HG03045 (cell line): ENCODE data around the gene CELF4.
"Not testable (repeated sequence)": the region's sequence is repeated elsewhere in the genome, so short reads cannot be mapped to it uniquely, and the experiment has no call there.

ENCODE experiments used
- ATAC-seq: cut with Tn5 transposase; IDR thresholded peaks from one replicate; pipeline ENCODE4 v1.9.1; 2021; ENCODE audit warnings: mild to moderate bottlenecking, moderate library complexity; ENCODE audit not compliant: unreplicated experiment

Gene CELF4

DNA sequence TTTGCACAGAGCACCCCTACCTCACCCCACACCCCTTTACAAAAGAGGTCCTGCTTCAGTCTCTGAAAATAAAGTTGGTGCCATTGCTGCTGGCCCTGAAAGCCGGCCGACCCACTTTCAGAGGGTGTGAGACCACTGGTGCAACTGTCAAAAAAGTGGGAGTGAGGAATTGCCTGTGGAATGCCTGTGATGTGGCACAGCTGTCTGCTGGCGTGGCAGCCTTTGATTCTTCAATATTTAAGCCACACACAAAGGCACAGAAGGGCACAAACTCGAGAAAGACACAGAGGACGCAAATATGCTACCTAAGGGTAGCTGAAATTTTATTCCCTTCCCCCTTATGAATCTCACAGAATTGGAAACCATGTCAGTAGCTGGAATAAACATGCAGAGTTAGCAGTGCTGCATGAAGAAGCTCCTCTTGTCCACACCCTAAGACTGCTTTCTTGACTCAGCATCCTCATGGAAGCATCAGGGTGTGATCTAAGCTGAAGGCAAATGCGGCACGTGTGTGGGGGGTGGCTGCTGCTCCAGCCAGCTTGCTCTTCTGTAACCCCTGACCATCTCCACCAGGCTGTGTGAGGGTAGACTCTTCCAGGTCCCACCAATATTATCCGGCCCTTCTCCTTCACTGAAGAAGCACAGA, 92.3 kb downstream of the CELF4 start:
- no peak for ATAC-seq

DNA sequence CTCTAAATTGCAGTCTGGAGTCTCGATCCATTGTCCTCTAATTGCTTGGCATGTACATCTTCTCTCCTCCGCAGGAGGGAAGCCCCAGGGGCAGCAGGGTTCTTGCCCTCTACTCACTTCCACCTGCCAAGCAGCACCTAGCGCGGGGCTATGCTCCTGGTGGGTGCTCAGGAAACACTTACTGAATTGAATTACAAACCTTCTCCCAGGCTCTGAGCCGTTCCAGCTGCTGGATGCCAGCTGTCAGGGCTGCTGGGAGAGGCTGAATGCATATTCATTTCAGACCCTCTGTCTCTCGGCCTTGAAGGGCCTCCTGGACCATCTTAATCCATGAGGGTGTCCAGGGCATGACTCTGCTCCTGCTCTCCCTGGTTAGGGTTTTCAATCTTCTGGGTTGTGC, 94.0 kb downstream of the CELF4 start:
- ATAC-seq, result no peak

DNA sequence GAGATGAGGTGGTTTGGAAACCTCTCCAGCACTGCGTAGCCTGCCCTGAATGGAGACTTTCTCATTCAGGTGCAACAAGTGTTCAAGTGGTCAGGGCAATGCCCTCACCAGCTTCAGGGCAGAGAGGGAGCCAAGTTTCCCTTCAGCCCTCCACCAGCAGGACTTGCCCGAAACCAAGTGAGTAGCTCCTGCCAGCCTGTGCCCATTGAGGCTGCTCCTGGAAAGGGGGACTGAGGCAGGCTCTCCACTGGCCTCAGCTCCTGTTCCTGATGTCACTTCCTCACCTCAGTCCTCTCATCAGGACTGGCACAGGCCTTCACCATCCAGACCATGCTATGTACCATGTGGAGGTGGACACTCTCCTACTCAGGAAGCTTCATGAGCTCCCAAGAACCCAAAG, 94.6 kb downstream of the CELF4 start:
- ATAC-seq, result no peak

DNA sequence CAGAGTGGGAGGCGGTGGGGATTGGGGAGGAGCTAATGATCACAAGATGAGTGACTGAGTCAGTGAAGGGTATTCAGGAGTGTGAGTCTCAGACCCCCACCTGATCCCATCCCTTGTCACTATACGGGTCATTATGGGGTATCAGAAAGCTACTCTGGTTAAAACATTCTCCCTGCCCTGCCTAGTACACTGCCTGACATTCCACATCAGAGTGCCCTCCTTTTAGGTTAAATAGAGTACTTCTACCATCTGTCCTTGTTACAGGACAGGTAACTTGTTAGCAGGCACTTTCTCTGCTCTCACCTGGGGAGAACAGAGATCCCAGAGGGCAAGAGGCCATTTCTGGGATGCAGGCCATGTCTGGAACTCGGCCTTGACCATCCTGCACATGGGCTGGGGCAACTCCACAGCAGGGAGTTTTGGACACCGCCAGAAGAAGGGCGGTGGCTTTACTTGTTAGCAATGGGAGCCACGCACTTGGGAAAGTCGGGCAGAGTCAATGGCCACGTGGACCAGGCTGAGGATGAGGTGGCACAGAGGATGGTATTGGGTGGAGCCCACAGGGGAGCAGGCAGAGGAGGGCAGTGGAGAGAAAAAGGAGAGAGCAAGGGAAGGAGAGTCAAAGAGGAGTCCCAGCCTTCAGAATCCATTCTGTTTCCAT, 98.5 kb downstream of the CELF4 start:
- ATAC-seq, result no peak

DNA sequence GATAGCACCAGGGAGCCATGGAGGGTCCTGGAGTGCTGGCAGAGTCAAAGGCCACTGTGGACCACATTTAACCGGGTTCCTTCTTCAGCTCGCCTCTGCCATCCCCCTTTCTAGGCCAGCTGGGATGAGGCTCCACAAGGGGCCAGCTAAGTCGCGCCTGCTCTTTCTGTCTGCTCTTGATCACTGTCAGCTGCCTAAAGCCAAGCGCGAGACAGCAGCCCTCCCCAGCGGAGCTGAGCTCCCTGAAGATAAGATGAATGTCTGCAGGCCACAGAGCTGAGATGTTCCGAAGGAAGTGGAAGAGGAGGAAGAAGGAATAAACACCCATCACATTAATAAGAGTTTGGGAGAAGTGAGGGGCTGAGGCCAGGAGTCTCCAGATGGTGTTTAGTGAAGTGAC, 99.6 kb downstream of the CELF4 start:
- no peak for ATAC-seq

DNA sequence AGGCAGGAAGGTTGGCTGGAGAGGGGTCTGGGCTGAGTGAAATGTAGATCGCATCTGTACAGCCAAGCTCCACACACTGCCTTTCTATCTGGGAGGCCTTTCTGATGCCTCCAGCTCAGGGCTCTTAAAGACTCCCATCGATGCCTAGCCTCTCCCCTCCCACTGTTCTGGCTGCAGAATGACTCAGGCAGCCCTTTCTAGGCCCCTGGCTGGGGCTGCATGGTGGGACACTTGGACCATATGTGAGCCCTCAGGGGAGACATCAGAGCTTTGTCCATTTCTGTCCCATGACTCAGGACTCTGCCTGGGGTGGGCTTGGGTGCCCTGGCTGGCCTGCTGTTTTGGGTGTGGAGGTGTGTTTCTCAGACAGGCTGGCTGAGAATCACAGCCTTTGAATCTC, 101.3 kb downstream of the CELF4 start:
- ATAC-seq, result no peak

DNA sequence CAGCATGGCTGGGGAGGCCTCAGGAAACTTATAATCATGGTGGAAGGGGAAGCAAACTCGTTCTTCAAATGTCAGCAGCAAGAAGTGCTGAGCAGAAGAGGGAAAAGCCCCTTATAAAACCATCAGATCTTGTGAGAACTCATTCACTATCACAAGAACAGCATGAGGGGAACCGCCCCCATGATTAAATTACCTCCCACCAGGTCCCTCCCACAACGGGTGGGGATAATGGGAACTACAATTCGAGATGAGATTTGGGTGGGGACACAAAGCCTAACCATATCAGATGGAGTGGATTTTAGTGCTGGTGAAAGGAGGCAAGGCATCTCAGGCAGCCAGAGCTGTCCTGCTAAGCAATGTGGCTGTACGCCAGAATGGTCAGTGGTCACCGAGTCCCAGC, 104.3 kb downstream of the CELF4 start:
- ATAC-seq, result not testable (repeated sequence)

DNA sequence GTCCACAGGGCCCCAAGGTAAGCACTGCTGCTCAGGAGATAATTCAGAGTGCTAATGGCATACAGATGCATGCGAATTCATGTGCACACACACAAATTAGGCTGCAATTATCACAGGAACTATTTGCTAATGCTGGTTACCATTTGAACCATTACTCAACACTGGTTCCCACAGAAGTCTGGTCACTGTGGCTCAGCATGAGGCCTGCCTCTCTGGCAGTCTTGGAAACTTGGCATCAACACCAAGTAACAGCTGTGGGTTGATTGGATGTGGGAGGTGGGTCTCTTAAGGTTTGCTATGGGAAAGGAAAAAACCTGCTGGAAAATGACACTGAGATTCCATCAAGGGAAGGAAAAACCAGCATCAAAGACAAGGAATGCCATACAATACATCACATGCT, 105.0 kb downstream of the CELF4 start:
- no peak for ATAC-seq

DNA sequence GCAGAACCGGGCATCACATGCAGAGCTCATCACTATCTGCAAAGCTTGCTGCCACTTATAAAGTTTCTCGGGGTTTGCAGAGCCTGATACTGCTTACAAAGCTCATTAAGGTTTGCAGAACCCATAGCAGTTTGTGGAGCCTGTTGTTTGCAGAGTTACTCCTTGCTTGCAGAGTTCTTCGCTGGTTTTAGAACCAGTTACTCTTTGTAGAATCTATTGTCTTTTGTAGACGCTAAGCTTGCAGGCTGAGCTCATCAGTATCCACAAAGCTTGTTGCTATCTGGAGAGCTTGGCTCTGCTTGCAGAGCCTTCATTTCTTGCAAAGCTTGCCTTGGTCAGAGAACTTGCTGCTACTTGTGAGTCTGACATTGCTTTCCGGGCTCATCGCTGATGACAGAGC, 106.9 kb downstream of the CELF4 start:
- no peak for ATAC-seq

DNA sequence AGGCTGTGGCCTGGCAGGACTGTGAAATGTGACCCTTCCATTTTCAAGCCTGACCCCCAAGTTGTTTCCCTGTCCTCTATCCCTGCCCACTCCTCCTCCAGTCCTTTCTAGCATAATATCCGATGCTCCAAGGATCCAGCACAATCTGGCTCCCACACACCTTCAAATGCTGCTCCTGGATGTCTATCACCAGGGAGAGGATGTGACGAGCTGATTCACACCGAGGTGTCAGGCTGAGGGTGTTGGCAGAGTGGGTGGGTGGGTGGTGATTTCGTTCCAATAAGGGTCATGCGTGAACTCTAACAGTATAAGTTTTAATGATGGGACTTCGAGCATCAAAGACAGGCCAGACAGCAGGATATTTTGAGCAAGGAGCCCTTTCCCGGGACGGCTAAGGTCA, 107.8 kb downstream of the CELF4 start:
- no peak for ATAC-seq

DNA sequence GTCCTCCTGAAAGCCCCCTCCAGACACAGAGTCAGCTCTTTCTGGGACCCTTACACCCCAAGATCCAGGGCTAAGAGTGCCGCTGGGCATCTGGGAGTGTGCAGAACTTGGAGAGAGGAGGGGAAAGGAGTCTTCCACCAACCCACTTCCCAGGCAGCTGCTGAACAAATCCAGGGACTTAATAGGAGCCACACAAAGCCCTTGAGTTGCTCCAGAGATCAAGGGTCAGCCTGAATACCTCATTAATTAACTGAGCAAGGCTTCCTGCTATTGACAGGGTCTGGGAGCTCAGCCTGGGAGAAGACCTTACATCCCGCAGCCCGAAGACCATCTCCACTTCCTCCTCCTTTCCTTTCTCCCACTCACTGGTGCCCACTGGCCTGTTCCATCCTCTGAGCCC, 108.3 kb downstream of the CELF4 start:
- no peak for ATAC-seq

DNA sequence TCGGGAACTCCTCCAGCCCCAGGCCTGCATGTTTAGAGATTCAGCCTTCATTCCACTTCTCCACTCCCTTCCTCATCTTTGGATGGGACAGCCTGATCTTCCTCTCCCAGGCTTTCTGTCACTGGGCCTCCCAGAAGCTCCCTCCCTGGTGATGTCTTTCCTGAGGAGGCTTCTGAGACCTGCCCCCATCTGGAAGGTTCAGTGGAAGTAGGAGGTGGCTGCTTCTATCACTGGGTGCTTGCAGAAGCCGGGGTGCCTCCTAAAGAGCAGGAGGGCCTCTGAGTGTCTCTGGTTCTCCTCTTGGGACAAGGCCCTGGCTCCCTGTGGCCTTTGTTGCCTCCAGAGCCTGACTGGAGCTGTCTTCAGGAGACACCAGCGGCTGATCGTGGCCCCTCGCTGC, 108.7 kb downstream of the CELF4 start:
- no peak for ATAC-seq

DNA sequence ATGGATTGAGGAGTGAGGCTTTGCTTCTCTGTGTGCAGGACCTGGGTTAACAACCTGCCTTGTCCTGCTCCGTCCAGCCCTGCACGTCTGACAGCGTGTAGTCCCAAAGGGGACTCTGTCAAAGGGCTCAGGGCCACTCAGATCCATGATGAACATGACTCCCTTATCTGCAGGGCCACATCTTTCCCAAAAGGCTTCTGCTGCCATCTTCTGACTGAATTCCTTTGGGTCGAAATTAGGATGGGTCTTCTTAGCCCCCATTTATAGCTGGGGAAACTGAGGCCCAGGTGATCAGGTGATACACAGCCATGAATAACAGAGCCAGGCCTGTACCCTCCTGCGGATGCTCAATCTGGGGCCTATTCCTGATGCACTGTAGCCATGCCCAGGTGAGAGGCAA, 109.2 kb downstream of the CELF4 start:
- no peak for ATAC-seq

DNA sequence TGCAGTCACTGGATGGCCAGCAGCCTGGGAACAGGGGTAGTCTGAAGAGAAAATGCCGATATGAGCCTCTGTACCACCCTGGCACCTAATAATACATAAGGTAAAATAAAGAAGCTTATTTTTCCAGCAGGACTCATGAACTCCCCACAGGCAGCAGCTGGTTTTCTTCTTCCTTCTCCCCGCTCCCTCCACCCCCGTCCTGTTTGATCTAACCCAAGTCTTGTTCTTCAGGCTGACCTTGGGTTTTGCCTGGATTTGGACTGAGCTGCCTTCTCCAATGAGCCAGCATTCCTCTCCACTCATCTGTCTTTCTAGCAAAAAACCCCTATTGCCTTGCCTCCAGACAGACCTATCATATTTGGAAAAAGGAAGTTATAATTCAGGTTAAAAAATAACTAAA, 111.8 kb downstream of the CELF4 start:
- ATAC-seq, result no peak

DNA sequence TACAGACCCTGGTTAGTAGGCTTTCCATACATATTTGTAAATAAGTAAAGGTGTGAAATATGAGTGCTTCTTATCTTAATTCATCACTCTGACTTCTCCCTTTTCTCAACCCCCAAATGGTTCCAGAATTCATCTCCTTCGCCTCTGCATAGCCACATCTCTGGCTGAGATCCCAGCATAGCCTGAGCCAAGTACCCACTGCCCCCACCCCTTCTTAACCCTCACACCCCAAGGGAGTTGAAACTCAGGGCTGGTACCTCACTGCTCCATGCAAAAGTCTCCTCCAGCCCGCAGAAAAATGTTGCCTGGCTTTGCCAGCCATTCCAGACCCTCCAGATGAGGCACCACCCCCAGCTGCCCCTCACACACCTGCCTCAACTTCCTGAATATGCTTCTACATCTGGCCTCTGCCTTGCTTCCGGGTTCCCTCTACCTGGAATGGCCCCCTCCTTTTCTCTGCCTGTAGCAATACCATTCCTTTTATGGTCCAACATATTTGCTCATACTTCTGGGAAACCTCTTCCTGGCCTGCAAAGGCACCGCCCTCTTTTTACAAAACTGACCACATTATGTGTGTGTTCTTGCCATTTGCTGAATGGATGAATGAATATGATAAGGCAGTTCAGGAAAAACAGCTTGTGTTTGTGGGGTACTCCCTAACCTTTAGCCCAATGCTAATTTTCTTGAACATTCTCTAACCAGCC, 112.8 kb downstream of the CELF4 start:
- ATAC-seq, result no peak

DNA sequence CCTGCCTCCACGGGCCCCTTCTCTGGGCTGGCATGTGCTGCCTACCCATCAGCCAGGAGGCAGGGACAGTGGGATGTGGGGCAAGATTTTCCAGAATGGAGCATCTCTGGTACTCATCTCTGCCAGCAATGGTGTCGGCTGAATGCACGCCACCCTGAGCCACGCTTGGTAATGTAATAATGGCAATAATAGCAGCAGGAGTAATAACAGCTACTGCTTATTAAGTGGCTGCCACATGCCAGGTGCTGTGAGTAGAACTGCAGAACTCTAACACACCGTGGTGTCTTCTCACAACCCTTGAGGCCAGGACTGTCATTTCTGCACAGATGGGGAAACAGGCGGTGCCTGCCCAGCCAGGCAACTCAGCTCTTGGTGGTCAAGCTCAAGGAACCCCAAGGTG, 113.6 kb downstream of the CELF4 start:
- ATAC-seq, result no peak

DNA sequence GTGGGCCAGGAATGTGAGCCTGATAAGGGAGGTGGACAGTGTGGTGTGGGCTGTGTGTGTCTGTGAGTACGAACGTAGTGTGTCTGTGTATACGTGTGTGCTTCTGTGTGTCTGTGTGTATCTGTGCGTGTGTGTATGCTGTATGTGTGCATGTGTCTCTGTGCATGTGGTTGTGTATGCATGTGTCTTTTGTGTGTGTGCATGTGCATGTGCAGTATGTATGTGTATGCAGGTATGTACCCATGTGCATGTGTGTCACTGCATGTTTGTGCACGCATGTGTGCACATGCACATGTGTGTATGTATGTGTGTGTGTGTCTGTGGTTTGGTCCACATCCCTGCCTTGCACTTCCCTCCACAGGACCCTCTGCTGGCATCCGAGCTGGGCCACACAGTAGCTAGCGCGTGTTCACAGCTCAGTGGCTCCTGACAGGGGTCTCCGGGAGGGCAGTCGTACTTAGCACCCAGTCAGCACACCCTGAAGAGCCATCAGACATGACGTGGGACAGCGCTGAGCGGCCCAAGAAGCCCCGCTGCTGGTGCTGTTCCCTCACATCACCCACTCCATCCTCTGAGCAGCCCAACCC, 114.3 kb downstream of the CELF4 start:
- ATAC-seq, result no peak

DNA sequence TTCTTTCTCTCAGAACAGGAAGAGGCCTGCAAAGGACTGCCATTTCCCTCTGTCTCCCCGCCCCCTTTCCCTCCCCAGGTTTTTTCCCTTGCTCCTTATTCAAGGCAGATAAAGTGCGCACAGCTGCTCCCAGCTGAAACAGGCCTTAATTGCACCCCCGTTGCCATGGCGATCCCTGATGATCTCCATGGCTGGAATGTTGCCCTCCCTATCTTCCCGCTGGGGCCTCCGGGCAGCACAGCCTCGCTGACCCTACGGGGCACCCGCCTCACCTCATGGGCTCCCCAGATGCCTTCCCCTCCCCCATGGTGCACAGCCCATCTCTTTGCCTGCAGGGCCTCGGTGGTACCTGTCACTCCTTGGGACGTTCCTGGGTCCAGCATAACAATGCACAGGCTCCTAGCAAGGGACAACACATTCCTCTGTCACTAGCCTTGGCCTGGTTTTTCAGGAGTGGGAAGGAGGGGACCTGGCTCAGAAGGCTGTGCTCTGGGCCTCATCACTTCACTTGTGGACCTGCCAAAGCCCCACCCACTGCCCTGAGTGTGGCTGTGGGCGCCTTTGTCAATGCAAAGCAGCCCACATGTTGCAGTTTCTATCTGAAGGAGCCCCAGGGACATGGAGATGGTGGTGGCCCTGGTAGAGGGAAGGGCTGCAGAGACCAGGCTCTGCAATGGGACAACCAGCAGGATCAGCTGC, 115.0 kb downstream of the CELF4 start:
- no peak for ATAC-seq

DNA sequence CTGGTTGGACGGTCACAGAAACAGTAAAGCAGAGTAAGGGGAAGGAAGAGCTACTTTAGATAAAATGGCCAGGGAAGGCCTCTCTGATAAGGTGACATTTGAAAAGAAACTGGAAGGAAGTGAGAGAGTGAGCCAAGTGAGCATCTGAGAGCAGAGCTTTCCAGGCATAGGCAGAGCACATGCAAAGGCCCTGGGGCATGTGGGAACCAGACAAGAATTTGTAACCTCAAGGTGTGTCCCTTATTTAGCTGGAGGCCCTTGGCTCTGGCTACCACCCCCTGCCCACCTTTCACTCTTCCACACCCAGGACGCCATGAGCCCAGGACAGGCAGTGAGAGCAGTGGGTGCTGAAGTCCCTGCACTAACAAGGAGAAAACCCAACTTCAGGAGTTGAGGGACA, 116.0 kb downstream of the CELF4 start:
- ATAC-seq, result no peak

DNA sequence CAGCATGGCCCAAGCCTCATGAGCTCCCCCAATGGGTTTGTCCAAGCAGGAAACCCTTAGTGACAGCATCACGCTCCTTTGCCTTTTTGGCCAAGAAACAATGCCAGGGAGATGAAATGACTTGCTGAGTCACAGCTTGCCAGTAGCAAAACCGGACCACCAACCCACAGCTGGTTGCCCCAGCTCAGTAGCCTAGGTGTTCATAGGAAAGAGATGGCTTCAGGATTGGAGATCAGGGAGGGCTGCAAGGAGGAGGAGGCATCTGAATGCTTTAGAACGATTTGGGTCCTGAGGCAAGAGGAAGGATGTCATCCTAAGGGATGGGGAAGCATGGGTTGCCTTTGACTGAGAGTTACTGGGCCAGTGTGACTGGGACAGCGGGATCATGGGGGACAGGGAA, 116.7 kb downstream of the CELF4 start:
- no peak for ATAC-seq
